NCI-H526 treated with DMSO at 0.1 percent for 48 hours (cell line): Measurements from ENCODE around the gene DHTKD1.

Experiments used
- DNase-seq: peaks from one replicate; lab custom pipeline; 2025; lab: John Stamatoyannopoulos, UW

Gene DHTKD1, protein sequence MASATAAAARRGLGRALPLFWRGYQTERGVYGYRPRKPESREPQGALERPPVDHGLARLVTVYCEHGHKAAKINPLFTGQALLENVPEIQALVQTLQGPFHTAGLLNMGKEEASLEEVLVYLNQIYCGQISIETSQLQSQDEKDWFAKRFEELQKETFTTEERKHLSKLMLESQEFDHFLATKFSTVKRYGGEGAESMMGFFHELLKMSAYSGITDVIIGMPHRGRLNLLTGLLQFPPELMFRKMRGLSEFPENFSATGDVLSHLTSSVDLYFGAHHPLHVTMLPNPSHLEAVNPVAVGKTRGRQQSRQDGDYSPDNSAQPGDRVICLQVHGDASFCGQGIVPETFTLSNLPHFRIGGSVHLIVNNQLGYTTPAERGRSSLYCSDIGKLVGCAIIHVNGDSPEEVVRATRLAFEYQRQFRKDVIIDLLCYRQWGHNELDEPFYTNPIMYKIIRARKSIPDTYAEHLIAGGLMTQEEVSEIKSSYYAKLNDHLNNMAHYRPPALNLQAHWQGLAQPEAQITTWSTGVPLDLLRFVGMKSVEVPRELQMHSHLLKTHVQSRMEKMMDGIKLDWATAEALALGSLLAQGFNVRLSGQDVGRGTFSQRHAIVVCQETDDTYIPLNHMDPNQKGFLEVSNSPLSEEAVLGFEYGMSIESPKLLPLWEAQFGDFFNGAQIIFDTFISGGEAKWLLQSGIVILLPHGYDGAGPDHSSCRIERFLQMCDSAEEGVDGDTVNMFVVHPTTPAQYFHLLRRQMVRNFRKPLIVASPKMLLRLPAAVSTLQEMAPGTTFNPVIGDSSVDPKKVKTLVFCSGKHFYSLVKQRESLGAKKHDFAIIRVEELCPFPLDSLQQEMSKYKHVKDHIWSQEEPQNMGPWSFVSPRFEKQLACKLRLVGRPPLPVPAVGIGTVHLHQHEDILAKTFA

DNA sequence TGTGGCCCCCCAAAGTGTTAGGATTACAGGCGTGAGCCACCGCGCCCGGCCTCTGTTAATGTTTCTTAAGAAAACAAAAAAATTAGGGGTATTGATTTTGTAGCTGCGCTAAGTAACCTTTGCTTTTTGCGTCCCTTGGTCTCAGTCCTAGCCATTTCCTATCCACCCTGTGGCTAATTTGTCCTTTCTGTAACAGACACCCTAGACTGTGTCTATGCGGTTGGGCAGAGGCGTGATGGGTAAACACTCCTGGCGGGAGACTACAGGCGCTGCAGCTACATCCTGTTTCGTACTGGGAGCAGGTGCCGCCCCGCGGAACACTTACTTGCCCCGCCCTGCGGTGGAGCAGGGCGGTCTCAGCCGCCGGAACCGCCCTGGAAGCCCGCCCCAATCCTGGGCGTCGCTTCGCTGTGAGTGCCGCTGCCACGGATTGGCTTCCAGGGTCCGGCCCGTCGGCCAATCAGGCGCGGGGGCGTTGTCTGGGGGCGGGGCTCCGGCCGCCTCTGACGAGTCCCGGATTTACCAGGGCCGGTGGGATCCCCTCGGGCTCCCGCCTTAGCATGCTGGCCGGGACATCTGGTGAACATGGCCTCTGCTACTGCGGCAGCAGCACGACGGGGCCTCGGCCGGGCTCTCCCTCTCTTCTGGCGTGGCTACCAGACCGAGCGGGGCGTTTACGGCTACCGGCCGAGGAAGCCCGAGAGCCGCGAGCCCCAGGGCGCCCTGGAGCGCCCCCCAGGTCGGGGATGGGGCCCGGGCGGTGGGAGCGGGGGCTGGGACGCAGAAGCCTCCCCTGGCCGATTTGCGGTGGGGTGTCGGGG is at the start of gene DHTKD1:
Gene DHTKD1 (plus strand): TSS at position 506 of the 821 bp plus-strand sequence. CDS start 80 bp downstream, at position 586.
- peak; percentile 85 for DNase-seq

DNA sequence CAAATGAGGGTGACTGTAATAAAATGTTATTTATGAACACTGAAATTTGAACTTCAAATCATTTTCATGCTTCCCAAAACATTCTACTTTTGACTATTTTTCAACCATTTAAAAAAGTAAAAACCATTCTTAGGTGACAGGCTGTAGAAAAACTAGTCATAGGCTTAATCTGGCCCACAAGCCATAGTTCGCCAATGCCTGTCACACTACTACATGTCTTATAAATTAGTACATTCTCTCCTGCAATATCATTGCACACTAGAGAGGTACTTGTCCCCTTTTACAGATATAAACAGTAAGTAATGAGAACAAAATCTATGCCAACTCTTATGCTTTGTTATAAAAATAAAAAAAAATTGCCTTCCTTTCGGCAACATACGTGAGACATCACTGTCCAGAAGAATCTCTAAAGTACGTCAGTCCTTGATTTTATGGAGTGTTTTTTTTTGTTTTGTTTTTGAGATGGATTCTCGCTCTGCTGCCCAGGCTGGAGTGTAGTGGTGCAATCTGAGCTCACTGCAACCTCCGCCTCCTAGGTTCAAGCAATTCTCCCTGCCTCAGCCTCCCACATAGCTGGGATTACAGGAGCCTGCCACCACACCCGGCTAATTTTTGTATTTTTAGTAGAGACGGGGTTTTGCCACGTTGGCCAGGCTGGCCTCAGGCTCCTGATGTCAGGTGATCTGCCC is 49.3 kb upstream of the DHTKD1 start:
- no peak for DNase-seq

DNA sequence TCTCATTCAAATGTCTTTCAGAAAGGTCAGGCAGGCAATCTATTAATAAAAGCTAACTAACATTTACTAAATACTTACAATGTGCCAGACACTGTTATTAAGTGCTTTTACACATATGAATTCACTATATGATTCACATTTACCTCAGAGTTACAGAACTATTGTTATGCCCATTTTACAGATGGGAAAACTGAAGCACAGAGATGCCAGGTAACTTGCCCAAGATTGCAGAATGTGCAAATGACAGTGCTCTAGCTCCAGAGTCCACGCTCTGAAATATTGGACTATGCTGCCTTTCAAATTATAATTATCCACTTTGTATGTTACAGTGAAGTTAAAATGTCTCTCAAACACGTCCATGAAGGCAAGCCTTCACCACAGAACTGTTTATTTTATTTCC is 48.2 kb upstream of the DHTKD1 start:
- DNase-seq: no peak

DNA sequence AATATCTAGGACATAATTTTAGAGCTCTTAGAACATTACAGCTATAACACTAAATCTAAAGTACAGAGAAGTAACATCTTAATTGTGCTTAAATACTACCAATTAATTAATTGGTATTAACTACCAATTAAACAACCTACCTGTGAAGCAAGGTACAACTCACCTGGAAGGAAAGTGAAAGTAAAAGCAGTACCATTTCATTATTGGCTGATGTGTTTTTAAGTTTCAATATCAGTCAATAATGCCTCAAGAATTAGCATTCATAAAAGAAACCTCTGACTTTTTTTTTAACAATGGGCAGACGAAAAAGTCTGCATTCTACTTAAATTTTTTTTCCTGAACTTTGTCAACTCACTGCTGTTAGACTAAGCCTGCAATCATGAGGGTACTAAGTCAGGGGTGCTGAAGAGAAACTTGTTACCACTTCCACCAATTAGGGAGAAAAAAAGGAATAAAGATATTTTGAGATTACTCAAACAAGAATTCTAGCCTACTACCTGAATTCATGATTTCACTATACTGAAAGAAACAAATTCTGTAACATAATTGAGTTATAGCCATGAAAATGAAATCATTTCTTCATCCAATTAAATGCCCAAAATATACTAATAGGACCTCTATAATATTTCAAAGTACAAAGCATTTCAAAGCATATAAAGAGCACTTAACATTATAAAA is 46.0 kb upstream of the DHTKD1 start:
- no peak for DNase-seq

DNA sequence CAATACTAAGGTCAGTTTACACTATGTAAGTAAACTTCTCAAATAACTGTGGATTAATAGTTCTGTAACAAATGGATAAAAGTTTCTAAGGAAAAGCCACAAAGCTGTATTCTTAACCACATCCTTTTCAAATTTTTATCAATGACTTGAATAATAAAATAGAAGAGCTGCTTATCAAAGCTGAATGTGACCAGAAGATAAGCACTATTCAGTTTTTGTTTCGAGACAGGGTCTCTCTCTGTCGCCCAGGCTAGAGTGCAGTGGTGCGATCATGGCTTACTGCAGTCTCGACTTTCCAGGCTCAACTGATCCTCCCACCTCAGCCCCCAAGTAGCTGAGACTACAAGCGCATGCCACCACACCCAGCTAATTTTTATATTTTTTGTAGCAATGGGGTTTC is 43.2 kb upstream of the DHTKD1 start:
- no peak for DNase-seq

DNA sequence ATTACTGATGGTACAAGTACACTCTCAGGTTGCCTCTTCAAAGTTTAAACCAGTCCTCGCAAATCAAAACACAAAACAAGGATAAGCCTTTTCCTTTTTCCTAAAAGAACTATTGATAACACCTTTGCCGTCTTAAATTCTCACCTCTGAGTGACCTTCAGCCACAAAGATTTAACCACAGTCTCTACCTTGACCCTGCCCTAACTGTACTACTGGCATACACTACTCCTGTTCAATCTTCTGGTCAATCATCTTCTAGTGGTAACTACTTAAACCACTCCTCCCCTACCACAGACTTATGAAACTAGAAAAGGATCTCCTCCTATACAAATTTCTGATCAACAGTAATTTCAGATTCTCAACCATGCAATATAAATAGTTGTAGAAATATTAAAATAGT is 41.2 kb upstream of the DHTKD1 start:
- DNase-seq: no peak

DNA sequence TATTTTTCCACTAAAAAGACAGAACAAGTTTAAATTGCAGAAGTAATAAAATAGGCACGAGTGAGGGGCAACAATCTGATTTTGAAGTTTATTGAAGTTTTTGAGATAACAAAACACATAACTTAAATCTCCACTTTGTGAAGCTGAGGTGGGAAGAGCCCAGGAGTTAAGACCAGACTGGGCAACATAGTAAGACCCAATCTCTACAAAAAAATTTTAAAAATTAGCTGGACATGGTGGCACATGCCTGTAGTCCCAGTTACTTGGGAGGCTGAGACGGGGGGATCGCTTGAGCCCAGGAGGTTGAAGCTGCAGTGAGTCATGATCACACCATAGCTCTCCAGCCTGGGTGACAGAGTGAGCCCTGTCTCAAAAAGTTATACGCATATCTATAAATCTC is 37.4 kb upstream of the DHTKD1 start:
- DNase-seq: no peak

DNA sequence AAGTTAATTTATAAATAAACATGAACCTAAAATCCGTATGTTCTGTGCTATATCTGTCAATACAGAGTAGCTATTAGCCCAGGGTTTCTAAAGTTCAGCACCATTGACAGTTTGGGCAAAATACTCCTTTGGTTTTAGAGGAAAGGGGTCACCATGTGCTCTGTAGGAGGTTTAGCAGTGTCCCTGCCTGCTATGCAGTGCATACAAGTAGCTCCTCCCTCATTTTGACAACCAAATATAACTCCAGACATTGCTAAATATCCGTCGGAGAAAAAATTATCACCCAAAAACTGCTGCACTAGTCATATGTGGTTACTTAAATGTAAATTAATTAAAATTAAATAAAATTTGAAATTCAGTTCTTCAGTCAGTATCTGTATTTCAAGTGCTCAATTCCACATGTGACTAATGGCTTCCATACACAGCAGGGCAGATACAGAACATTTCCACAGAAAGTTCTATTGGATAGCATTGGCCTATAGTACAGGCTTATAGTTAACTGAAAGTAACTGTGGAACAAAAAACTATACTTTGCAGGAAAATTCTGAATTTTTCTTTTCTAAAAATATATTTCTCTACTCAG is 32.6 kb upstream of the DHTKD1 start:
- no peak for DNase-seq

DNA sequence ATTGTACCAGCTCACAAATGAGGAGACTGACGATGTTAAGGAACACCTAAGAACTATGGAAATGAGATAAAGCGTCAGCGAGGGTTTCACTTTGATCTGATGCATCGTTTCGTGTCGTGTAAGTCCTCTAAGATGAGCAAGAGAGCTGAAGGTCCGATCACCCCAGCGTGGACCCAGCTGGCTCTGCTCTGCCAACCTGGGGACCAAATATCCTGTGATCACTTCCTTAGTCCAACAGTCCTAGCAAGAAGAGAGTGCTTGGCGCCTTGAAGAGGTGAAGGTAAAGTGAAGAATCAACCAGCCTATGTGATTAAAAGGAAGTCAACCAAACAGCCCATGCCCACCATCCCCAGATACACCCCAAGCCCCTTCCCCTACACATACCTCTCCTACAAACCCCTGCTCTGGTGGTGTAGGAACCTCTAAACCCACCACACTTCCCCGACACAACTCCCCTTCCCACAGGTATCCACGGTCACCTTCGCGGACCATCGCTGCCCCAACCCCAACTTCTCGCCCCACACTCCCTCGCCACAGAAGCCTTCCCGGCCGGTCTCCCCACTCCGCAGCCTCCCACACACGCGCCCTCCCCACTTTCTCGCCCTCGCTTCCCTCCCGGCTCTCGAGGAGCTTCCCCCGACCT is 26.9 kb upstream of the DHTKD1 start:
- DNase-seq: no peak

DNA sequence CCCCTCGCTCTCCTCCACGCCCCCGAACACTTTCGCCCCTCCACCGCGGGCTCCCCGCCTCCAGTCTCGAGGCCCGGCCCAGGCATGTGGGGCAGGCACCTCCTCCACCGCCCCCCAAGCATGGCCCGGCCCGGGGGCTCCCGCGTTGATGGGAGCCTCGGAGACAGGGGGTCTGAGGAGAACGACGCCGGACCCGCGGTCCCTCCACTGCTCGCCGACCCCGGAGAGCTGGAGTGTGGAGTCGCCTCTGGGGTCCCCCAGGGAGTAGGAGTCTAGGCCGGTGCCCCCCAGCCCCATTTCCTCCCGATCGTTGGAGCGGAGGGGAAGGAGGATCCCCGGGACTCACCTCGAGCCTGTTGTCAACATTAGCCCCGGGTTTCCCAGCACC is 26.4 kb upstream of the DHTKD1 start:
- no peak for DNase-seq

DNA sequence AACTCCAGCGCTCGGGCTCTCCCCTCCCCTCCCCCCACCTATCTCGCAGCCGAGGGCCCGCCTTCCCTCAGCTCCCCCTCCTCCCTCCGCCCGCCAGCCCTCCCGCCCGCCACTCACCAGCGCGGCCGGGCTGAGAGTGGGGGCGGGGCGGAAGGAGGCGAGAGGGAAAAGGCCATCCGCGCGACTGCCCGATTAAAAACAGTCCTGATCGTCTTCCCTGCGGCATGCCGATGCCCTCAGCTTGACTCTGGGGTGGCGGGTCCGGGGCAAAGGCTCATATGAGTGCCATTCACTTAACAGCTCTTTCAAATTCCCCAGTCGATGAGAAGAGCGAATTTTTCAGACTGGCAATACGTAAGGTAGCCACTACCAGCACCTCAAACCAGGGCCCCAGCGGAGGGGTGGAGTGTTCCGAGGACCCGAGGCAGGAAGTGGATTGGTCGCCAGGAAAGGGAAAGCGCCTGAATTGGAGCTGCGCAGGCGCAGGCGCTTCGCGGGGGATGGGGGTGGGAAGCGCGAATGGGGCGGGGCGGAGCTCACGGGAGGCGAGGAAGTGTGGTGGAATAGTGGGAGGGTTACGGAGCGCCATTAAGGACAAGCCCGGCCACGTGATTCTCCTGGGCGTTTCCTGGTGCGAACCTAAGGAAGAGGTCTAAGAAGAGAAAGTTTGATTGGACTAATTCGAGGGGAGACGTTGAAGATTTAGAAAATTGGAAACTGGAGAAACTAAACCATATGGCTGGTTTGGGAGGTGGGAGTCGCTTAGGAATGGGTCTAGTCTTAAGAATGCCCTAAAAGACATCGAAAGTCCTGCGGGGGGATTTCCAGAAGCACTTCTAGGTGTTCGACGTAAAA is 25.7 kb upstream of the DHTKD1 start, which contains the start of gene UPF2:
Gene UPF2 (minus strand): TSS at position 13 of the 855 bp plus-strand sequence. CDS start 7,386 bp downstream, outside the sequence.
- DNase-seq: peak; percentile 93

DNA sequence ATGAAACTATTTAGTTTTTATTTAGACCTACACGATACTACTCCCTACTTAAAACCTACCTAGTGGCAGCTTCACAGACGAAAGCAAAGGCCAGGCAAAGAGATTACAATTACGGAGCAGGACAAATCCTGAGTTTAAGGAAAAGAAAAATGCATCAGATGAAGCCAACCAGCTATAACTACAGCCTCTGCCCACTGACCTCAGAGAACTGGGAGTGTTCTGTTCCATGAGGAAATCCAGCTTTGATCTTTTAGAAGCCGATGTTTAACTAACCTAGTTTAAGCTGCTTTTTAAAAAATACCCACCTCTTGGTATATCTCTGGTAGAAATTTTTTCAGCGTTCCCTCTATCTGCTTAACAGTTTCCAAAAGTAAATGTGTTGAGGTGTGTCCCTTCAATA is 23.2 kb upstream of the DHTKD1 start:
- no peak for DNase-seq

DNA sequence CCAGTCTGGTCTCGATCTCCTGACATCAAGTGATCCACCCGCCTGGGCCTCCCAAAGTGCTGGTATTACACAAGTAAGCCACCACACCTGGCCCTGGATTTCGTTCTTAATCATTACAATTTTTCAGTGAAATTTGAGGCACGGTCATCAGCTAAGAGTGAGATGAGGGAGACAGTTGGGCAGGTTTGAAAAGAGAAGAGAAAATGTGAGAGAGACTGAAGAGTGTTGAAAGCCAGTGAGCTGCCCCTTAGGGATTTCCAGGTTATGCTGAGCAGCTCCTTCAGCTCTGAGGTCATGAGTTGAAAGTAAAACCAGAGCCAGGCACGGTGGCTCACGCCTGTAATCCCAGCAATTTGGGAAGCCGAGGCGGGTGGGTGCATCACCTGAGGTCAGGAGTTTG is 20.2 kb upstream of the DHTKD1 start:
- DNase-seq: no peak

DNA sequence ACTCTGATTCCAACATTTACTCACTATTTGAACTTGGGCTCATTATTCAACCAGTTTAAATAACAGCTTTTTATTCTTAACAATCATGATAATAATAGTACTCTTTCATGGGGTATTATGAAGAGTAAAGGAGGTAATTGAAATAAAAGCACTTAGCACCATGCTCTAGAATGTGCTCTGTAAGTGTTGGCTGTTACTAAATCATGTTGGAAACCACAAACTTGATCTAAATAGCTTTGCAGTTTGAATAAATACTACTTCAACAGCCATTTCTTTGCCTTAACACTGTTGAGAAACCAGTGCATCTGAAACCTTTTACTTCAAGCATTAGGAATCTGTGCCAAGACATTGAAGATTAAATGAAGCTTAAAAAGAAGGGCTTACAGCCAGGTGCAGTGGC is 18.2 kb upstream of the DHTKD1 start:
- DNase-seq: no peak

DNA sequence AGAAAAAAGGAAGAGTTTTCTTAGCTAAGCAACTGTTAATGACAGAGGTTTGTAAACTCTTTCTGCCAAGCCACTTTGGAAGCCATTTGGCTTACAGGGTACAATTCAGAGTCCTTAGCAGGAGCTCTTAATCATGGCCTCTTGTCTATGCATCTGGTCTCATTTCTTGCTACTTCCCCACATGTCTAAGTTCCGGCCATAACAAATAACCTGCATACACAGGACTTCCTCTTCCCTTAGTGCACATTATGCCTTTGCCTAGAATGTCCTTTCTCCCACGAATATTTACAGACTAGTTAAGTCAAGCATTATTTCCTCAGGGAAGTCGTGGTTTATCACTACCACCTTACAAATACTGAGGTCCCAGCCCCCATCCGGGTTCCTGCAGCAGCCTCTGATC is 17.5 kb upstream of the DHTKD1 start:
- DNase-seq: no peak

DNA sequence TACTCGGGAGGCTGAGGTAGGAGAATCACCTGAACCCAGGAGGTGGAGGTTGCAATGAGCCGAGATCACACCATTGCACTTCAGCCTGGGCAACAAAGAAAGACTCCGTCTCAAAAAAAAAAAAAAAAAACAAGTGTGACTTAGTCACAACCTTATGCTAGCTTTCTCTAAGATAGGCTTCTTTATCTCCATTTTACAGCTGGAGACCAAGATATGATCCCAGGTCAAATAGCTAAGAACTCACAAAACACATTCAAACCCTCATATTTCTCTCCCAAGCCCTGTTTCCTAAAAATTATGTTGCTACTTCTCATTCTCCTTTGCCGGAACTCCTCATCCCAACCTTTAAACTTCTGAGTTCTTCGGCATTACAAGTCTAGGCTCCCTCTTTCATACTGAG is 13.0 kb upstream of the DHTKD1 start:
- DNase-seq: no peak

DNA sequence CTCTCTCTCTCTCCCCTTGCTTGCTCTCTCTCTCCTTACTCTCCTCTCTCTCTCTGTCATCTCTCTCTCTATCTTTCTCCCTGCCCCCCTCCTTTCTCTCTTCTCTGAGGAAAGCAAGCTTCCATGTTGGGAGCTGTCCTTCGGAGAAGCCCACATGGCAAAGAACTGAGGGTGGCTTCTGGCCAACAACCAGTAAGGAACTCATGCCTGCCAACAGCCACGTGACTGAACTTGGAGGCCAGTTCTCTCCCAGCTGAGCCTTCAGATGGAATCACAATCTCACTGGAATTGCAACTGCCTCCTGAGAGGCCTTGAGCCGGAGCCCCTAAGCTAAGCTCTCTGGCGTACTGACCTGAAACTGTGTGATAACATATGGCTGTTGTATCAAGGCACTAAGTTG is 12.0 kb upstream of the DHTKD1 start:
- DNase-seq: no peak

DNA sequence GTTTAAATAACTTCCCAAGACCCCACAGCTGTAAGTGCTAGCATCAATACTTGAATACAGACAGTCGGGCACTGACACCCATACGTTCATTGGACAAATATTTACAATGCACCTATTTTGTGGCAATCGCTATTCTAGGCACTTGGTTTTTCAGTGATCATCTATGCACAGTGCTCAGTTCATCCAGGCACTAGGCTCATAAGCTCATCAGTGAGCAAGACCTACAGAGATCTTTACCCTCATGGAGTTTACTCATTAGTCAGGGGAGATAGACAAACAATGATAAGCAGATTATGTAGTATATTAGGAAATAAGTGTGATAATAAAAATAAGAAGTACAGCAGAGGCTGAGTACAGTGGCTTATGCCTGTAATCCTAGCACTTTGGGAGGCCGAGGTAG is 7.6 kb upstream of the DHTKD1 start:
- no peak for DNase-seq
